Esophagus (tissue), 2 donors: ENCODE results near the gene TDRD1. TPM values are rescaled to one million over a fixed set of nuclear protein-coding genes. Genes with fewer than 3 reads are reported as not detected.

Source experiments
- H3K27ac ChIP-seq, 2 donors: one replicate each; pipeline ENCODE4 v1.5.1; 2013; ENCODE audit warnings: low read depth in 2 of 2, mild to moderate bottlenecking in 2 of 2, inconsistent platforms in 1 of 2, low read length in 1 of 2, moderate library complexity in 1 of 2
- H3K27me3 ChIP-seq, 2 donors: one replicate each; pipeline ENCODE4 v1.6.1; 2013; ENCODE audit warnings: low read length in 2 of 2, control low read depth in 1 of 2, mild to moderate bottlenecking in 1 of 2; ENCODE audit not compliant: insufficient read depth in 2 of 2, control insufficient read depth in 1 of 2
- H3K36me3 ChIP-seq, 2 donors: one replicate each; pipeline ENCODE4 v1.6.1; 2013; ENCODE audit warnings: low read length in 1 of 2; ENCODE audit not compliant: control insufficient read depth in 2 of 2, insufficient read depth in 2 of 2
- H3K4me1 ChIP-seq, 2 donors: one replicate each; pipeline ENCODE4 v1.6.1; 2013; ENCODE audit warnings: low read length in 1 of 2; ENCODE audit not compliant: control insufficient read depth in 2 of 2, insufficient read depth in 2 of 2
- H3K4me3 ChIP-seq, 2 donors: one replicate each; pipeline ENCODE4 v1.5.1; 2013; ENCODE audit warnings: low read length in 2 of 2, mild to moderate bottlenecking in 2 of 2, low read depth in 1 of 2, moderate library complexity in 1 of 2
- H3K9me3 ChIP-seq, 2 donors: one replicate each; pipeline ENCODE4 v1.6.1; 2013; ENCODE audit warnings: mild to moderate bottlenecking in 2 of 2, low read depth in 1 of 2, low read length in 1 of 2, moderate library complexity in 1 of 2; ENCODE audit not compliant: control insufficient read depth in 2 of 2, insufficient read depth in 1 of 2
- WGBS, 2 donors: extraction: QIAGEN DNeasy Blood & Tissue Kit; methylation state at CpG; one replicate each; pipeline ENCODE4 v1.1.7; 2013; 5-methylcytosine and 5-hydroxymethylcytosine counted together
- polyA plus RNA-seq, 2 donors: library from polyadenylated mRNA; stranded (reverse); fragments of 200-250 nt; gene quantifications; one replicate each; pipeline ENCODE4 v1.2.3, GENCODE V29; 2013
- donor health status: healthy with polysubstance abuse.
- donor health status: Bipolar disorder and iron deficiency.

TDRD1 gene
- polyA plus RNA-seq, 2 donors: 0.04 to 0.08 TPM

DNA sequence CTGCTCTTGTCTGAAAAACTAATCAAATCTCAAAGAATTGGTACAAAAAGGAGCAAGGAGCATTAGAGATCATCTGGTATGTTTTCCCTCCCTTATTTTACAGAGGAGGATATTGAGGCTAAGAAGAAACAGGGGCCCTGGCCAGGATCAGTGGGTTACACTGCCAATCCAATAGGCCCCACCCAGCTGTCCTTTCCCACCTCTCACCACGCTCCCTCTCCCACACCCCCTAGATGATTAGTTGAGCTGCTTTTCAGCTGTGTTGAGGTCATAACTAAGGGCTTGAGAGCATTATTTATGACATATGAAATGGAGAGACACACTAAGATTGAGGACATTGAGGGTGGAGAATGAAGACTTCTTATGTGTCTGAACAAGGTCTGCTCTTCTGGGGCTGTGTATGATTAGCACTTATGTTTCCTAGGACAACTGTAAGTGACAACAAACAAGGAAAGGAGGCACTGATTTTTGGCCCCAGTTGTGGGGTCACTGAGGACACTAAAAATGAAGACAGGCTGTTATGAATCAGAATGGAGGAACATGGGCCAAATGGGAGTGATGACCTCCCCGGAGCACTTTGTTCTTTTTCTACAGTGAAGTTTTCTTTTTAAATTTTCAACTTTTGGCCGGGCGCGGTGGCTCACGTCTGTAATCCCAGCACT is 86.4 kb downstream of the TDRD1 start:
- H3K4me1 ChIP-seq: no peaks in the 10 kb centered on the region
- peak overlapping the region in 1 of 2 donors; percentile 33 for H3K27ac ChIP-seq
- no peak overlapping the region for H3K4me3 ChIP-seq
- no peaks in the 10 kb centered on the region for H3K36me3 ChIP-seq
- no peaks in the 10 kb centered on the region for H3K27me3 ChIP-seq
- no peaks in the 10 kb centered on the region for H3K9me3 ChIP-seq
- 45 to 66% methylated on average over 6 of the region's 6 CpGs for WGBS, 2 donors

DNA sequence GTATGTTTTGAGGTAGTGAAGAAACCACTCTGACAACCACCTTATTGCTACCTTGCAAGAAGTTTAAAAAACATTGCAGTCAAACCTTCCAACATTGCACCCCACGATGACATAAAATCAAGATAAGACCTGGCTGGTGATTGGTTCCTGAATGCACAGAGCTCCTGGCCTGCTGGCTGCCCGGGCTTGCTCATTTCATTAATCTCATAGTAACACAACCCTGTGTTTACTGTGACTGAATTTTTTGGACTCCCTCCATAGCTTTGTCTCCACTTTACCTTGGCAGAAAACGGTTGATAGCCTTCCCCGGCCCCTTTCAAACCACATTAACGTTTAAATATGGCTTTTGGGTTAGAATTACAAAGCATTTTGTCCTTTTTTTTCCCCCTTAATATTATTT is 87.4 kb downstream of the TDRD1 start:
- H3K27ac ChIP-seq: no peak overlapping the region
- 25 to 27% methylated on average over 5 of the region's 5 CpGs for WGBS, 2 donors

DNA sequence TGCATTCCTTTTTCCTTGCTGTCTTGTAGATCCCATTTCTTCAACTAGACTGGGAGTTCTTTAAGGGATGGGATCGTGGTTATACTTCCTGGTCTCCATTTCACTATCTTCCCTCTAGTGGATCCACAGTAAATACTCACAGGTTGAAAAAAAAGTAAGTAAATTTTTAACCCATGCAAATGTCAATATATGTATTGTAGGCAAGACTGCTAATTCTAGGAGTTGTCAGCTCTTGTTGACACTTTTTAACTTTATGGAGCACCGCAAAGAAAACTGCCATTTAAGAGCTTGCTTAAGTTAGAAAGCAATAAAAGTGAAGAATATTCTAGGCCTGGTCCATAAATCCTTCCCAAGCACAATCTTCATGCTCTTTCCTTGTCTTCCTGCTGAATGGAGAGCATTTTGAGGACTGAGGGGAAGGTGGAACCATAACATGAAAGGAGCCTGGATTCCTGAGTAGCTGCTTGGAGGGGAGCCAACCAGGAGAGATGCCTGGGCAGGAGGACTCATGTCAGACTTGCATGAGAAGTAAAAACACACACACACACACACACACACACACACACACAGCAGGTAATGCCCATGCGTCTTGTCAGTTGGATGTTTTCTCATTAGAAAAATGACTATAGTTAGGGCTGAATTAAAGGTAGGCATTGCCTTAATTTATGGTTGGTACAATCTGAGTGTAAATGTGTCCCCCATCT is 92.1 kb downstream of the TDRD1 start:
- WGBS, 2 donors: 56 to 58% methylated on average over 3 of the region's 3 CpGs
- Histone ChIP-seq H3K27me3 (no peaks in the 10 kb centered on the region), H3K9me3 (no peaks in the 10 kb centered on the region), H3K27ac (peak overlapping the region; percentile 1 to 42), H3K4me1 (no peaks in the 10 kb centered on the region), H3K4me3 (no peak overlapping the region), H3K36me3 (no peaks in the 10 kb centered on the region)

More for the DNA sequence above, 87.4 kb downstream of the TDRD1 start:
- H3K27me3 ChIP-seq: no peaks in the 10 kb centered on the region
- no peaks in the 10 kb centered on the region for H3K36me3 ChIP-seq
- no peak overlapping the region for H3K4me3 ChIP-seq
- H3K9me3 ChIP-seq: no peaks in the 10 kb centered on the region
- H3K4me1 ChIP-seq: no peaks in the 10 kb centered on the region

- Histone ChIP-seq H3K9me3 (no peaks in the 10 kb centered on the region), H3K4me3 (no peak overlapping the region), H3K36me3 (no peaks in the 10 kb centered on the region), H3K4me1 (no peaks in the 10 kb centered on the region), H3K27ac (peak overlapping the region; percentile 1 to 52), H3K27me3 (no peaks in the 10 kb centered on the region)
- 38 to 57% methylated on average over 4 of the region's 4 CpGs for WGBS, 2 donors
These were observed 92.6 kb downstream of the TDRD1 start for GRCh38 chr10:114271779-114272167.

DNA sequence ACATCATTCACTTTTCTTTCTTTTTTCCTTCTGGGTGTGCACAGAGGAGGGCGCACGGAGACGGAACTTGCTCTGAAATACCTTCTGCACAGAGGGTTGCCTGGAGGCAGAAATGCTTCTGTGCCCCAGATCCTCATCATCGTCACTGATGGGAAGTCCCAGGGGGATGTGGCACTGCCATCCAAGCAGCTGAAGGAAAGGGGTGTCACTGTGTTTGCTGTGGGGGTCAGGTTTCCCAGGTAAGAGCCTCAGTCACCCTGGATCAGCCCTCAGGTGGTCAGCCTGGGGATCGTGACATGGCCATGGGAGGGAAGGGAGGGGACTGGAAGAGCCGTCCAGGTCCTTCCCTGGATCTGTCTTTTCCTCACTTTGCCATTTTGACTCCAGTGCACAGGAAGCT is 93.5 kb downstream of the TDRD1 start:
- no peak overlapping the region for H3K27ac ChIP-seq
- no peaks in the 10 kb centered on the region for H3K27me3 ChIP-seq
- H3K4me1 ChIP-seq: no peaks in the 10 kb centered on the region
- no peaks in the 10 kb centered on the region for H3K36me3 ChIP-seq
- no peaks in the 10 kb centered on the region for H3K9me3 ChIP-seq
- H3K4me3 ChIP-seq: no peak overlapping the region
- 91 to 93% methylated on average over 6 of the region's 6 CpGs for WGBS, 2 donors

DNA sequence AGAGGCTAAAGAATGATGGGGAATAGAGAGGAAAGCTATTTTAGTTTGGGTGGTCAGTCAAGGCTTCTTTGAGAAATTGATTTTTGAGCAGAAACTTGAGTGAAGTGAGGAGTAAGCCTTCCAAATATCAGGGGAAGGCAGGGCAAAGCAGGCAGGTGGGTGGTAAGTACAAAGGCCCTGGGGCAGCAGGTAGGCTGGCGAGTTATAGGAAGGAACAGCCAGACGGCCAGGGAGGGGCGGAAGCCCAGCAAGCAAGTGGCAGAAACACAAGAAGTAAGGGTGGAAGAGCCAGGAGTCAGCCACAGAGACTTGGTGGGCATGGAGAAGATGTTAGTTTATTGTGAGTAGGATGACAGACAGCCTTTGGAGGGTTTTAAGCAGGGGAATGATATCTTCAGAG is 94.8 kb downstream of the TDRD1 start:
- Histone ChIP-seq H3K27ac (no peak overlapping the region), H3K4me1 (peaks cover 4% of the 10 kb centered on the region in 2 donors), H3K27me3 (no peaks in the 10 kb centered on the region), H3K36me3 (no peaks in the 10 kb centered on the region), H3K4me3 (no peak overlapping the region), H3K9me3 (no peaks in the 10 kb centered on the region)
- WGBS, 2 donors: 78 to 86% methylated on average over 3 of the region's 3 CpGs

DNA sequence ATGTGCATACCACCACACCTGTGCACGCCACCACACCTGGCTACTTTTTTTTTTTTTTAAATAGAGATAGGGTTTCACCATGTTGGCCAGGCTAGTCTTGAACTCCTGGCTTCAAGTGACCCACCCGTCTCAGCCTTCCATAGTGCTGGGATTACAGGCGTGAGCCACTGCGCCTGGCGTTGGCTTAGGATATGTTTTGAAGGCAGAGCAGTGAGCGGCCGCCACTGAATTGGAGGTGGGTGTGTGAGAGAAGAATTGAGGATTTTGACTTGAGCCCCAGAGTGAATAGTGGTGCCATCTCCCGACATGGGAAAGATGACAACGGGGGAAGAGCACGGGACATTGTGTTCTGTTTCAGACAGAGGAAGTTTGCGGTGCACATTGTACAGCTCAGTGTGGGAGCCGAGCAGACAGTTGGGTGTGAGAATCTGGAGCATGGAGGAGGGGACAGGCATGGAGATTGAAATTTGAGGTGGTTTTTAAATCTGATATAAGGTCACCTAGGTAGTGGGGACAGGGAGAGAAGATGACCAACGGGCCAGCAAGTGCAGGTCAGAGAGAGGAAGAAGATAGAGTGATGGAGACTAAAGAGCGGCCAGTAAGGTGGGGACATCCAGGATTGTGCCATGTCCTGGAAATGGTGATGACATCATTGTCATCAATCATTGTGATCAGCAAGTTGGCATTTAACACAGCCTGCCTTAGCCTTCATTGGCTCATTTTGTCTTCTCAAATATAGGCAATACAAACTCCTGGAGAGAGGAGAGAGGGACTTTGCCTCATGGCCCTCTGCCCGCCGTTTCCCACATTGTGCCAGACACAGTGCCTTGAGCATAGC is 95.7 kb downstream of the TDRD1 start:
- Histone ChIP-seq H3K9me3 (no peaks in the 10 kb centered on the region), H3K27ac (no peak overlapping the region), H3K27me3 (no peaks in the 10 kb centered on the region), H3K4me1 (peaks cover 4 to 10% of the 10 kb centered on the region in 2 donors), H3K36me3 (no peaks in the 10 kb centered on the region), H3K4me3 (no peak overlapping the region)
- 92 to 94% methylated on average over 16 of the region's 16 CpGs for WGBS, 2 donors

DNA sequence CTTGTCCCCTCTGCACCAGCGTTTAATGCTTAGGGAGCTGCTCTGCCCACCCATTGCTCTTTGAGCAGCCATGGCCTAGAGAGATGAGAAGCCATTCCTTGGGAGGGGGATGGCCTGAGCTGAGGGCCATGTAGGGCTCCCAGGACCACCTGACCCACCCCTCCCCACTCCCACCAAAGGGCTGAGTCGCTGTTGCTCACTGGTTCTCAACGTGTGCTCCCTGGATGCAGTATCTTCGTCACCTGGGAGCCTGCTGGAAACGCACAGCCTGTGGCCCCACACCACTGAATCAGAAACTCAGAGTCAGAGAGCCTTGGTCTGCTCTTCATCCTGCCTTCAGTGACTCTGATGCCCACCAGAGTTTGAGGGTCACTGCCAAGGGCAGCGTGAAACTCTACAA is 96.9 kb downstream of the TDRD1 start:
- no peak overlapping the region for H3K27ac ChIP-seq
- H3K27me3 ChIP-seq: no peaks in the 10 kb centered on the region
- peaks cover 6 to 16% of the 10 kb centered on the region in 2 donors for H3K4me1 ChIP-seq
- H3K9me3 ChIP-seq: no peaks in the 10 kb centered on the region
- WGBS, 2 donors: 91 to 92% methylated on average over 6 of the region's 6 CpGs
- no peaks in the 10 kb centered on the region for H3K36me3 ChIP-seq
- H3K4me3 ChIP-seq: no peak overlapping the region

GRCh38 chr10:114276671-114277070 is 97.5 kb downstream of the TDRD1 start:
- Histone ChIP-seq H3K27ac (no peak overlapping the region), H3K4me1 (peaks cover 9 to 21% of the 10 kb centered on the region in 2 donors), H3K27me3 (no peaks in the 10 kb centered on the region), H3K4me3 (no peak overlapping the region), H3K9me3 (no peaks in the 10 kb centered on the region), H3K36me3 (no peaks in the 10 kb centered on the region)
- 90 to 94% methylated on average over 6 of the region's 6 CpGs for WGBS, 2 donors
